HG03139 (cell line): ENCODE data around the gene AFG1L.
"Not testable (repeated sequence)": the region's sequence is repeated elsewhere in the genome, so short reads cannot be mapped to it uniquely, and the experiment has no call there.

Source experiments
- ATAC-seq: cut with Tn5 transposase; IDR thresholded peaks from one replicate; pipeline ENCODE4 v1.9.1; 2021; ENCODE audit not compliant: unreplicated experiment

Gene AFG1L

DNA sequence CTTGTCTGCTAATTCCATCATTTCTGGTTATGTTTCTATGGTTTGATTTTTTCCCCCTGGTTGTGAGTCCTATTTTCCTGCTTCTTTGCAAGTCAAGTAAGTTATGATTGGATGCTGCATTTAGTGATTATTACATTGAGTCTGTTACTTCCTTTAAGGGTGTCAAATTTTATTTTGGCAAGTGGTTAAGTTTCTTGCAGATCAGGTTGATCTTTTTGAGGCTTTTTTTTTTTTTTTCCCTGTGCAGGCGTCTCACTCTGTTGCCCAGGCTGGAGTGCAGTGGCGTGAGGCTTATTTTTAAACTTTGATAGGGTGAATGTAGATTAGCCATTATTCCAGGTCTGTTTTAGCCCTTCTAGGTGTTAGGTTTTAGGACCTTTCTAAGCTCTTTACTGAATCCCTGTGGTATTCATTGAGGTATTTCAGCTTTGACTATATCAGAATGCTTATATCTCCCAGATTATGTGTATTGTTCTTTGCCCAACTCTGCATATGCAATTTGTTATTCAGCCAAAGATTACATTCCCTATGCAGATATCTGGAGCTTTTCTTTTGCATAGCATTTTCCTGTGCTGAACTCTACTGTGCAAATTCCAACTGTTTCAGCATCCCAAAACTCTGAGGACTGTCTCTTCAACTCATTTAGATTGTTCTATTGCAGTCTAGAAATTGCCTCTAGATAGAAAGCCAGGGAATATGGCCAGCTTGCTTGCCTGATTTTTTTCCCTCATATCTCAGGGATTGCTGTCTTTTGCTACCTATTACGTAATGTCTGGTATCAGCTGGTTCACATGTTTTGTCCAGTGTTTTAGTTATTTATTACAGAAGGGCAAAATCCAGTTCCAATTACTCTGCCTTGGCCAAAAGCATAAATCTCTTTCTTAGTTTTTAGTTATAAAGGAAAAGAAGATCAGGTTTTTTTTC, 113.3 kb downstream of the AFG1L start:
- no peak for ATAC-seq

DNA sequence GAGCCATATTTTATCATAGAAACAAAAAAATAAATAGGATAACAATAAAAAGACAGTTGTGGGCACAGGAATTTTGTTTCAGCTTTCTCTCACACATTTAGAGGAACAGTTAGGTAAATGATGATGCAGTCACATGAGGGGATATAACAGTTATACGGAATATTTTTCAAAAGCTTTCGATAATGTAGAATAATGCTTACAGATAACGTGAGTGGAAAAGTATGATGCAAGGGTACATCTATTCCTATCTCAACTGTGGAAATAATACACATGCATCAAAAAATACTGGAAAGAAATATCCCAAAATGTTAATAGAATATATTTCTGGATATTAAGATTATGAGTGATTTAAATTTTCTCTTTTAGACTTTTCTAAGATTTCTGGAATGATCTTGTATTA, 114.0 kb downstream of the AFG1L start:
- ATAC-seq: no peak

DNA sequence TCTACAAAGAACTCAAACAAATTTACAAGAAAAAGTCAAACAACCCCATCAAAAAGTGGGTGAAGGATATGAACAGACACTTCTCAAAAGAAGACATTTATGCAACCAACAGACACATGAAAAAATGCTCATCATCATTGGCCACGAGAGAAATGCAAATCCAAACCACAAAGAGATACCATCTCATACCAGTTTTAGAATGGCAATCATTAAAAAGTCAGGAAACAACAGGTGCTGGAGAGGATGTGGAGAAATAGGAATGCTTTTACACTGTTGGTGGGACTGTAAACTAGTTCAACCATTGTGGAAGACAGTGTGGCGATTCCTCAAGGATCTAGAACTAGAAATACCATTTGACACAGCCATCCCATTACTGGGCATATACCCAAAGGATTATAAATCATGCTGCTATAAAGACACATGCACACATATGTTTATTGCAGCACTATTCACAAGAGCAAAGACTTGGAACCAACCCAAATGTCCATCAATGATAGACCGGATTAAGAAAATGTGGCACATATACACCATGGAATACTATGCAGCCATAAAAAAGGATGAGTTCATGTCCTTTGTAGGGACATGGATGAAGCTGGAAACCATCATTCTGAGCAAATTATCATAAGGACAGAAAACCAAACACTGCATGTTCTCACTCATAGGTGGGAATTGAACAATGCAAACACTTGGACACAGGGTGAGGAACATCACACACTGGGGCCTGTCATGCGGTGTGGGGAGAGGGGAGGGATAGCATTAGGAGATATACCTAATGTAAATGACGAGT, 121.4 kb downstream of the AFG1L start:
- not testable (repeated sequence) for ATAC-seq

GRCh38 chr6:108417027-108417426, 122.2 kb downstream of the AFG1L start:
- ATAC-seq: no peak

DNA sequence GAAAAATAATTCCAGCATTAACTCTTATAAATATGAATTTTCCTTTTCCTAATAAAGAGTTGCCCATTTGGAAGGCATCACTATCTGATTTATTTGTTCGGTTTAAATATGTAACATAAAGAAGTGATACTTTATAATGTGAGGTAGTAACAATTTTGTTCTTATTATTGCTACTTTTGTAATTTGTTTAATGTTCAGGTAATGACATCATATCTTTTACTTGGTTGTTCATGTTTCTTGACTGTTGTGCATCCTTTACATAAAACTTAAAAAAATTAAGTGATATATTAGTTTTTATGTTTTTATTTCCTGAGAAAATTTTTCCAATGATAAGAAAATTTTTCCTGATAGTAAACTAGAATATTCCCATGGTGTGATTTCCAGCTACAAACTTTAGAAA, 124.6 kb downstream of the AFG1L start:
- no peak for ATAC-seq

DNA sequence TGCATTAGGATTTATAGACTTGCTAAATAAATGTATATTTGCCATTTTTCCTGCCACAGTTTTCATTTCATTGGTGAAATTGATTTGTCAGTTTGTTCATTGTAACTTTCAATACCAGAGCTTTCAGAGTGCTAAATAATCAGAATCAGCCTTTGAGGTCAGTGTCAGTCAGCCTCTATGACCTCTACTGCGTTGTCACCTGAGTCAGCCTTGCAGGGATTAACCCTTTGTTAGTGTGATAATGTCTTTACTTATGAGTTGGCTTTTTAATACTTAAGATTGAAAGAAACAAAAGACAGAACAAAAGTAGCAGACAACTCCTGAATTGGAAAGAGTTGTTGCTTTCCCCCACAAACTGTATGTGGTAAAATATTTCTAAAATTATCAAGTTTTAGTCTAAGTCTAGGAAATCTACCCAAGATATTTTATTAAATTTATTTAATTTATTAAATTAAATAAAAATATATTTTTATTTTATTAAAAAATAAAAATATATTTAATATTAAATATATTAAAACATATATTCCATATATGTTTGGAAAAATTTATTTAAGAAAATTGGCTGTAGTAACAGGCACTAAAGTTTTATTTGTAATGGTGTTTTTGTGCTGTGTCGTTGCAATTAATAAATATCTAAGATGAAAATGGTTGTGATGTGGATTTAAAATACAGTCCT, 125.2 kb downstream of the AFG1L start:
- ATAC-seq: no peak

DNA sequence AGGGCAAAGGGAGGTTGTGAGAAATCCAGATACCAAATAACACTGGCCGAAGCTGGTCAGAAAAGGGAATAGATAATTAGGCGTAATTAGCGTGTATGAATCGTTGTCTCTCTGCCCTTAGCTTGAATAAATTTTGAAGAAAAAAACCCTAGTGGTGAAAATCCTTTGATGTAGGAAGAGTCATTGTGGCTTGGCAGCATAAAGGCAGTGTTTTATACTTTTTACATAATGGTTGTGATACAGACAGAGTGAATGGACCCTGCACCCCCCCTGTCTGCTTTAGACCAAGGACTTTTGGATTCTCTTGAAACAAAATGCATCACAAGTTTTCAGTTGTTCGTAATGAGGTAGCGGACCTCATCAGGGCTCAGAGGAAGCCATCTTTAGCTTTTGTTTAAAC, 126.5 kb downstream of the AFG1L start:
- no peak for ATAC-seq

DNA sequence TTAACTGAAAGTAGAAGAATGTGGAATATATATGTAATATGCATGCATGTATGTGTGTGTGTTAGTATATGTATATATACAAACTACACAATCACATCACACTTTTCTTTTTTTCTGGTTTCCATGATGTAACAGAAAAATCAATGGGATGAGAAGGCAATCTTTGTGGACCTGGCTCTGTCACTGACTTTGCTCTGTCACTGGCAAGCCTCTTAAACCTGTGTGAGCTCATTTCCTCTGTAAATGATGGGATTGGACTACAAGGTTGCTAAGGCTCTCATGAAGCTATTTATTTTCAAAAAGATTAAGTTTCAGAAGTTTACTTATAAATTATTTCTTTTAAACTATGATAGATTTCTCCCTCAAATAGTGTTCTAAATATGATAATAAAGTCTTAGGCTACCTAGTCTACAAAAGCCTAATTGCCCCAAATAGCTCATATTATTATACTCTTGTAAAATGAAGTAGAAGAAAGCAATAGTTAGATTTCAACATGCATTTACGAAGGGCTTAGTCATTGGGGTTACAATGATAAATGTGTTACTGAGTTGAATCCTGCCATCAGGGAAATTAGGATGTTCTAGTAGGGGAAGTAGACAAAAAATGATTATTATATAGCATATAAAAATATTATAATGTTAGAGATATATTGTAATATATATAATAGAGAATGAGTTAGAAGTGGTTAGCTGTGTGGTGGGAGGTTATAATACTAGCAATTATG, 129.3 kb downstream of the AFG1L start:
- no peak for ATAC-seq

DNA sequence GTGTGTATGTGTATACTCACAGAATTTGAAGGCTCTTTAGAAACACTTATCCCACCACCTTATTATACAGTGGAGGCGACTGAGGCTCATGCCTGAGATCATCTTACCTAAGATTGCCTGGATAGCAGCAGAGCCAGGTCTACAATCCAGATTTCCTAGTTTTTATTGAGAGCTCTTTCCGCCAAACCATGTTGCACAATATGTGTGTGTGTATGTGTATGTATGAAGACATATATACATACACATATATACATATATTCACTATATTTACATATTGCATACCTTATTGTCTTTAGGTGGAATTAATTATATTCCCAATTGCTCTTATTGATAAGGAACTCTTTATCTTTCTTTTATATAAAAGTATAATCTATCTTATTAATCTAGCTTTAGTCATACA, 130.6 kb downstream of the AFG1L start:
- no peak for ATAC-seq

- no peak for ATAC-seq
Measured at GRCh38 chr6:108432143-108432542, 137.3 kb downstream of the AFG1L start.

GRCh38 chr6:108432792-108433191, 137.9 kb downstream of the AFG1L start:
- ATAC-seq: no peak

GRCh38 chr6:108434222-108434621, 139.4 kb downstream of the AFG1L start:
- ATAC-seq: no peak

DNA sequence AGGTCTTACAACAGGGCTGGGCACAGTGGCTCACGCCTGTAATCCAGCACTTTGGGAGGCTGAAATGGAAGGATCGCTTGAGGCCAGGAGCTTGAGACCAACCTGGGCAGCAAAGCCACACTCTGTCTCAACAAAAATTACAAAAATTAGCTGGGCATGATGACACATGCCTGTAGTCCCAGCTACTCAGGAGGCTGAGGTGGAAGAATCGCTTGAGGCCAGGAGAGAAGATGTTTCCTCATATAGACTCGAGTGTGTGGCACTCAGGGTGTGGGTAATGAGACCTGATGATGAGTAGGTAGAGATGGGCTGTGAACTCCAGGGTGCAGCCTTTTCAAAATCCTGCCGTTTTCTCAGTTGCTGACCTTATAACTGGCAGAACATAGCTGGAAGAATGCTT, 140.5 kb downstream of the AFG1L start:
- ATAC-seq: no peak

DNA sequence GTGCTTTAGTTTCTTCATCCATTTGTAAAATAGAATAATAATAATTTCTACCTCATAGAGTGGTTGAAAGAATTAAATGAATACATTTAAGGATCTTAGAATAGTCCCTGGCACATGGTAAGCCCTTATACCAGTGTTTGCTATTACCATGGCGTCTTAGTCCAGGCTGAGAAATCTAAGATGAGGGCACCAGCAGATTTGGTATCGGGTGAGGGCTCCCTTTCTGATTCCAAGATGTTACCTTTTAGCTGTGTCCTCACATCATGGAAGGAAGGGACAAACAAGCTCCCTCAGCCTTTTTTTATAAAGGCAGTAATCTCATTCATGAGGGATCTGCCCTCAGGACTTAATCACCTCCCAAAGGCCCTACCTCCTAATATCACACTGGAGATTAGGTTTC, 141.9 kb downstream of the AFG1L start:
- no peak for ATAC-seq

GRCh38 chr6:108437821-108438220, 143.0 kb downstream of the AFG1L start:
- ATAC-seq: no peak

GRCh38 chr6:108438918-108439317, 144.1 kb downstream of the AFG1L start:
- no peak for ATAC-seq

GRCh38 chr6:108441141-108441540, 146.3 kb downstream of the AFG1L start:
- no peak for ATAC-seq

- ATAC-seq: no peak
Measured at GRCh38 chr6:108442770-108443520, 148.1 kb downstream of the AFG1L start.

DNA sequence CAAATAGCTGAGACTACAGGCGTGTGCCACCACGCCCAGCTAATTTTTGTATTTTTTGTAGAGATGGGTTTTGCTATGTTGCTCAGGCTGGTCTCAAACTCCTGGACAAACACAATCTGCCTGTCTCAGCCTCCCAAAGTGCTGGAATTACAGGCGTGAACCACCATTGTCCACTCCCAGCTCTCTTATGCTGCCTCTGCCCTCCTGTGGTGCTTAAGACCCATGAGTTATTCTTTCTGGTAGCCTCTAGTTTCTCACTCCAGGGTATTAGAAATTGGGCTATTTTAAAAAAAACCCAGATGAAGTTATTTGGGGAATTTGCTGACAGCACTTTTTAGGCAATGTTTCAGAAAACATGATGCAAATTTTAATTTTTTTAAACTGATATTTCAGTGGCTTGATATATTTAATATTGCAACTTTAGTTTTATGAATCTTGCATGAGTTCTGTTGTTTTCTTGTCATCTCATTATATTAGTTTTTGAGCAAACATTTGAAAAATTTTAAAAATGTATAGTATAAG, 151.8 kb downstream of the AFG1L start:
- ATAC-seq: no peak

DNA sequence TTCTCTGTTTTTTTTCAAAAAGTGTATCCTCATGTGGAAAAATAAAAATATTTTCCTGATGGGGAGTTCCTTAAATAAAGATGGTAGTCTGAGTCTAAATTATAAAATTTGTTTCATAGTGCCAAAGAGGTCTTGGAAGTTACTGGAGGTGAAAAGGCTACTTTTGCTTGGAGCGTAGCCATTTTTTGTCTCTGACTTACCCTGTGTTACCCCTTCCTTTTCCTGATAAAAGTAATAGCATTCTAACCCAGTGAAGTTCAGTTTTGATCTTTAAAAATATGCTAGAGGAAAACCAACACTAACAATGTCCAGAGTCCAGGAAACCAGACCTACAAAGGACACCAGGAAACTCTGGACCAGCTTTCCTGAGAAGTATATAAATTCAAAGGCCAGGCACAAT, 153.6 kb downstream of the AFG1L start:
- no peak for ATAC-seq
